Measurements from ENCODE around the gene CACNG3.
"Not testable (repeated sequence)": the region's sequence is repeated elsewhere in the genome, so short reads cannot be mapped to it uniquely, and the experiment has no call there.

CACNG3 gene

DNA sequence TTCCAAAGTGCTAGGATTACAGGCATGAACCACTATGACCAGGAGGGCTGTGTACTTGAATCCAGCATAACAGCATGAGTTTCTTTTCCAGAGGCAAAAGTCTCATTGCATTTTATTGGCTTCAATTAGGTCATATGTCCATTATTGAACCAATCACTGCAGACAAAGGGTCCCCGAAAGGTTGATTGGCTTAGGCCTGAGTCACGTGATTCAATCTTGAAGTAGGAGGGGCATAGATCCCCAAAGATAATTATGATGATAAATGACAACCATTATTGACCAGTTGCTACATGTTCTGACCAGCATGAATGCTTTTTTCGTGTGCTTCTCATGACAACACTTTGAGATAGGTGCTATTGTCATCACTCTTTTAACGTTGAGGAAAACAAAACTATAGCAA is 25.3 kb downstream of the CACNG3 start:
- DNase-seq, result no peak

DNA sequence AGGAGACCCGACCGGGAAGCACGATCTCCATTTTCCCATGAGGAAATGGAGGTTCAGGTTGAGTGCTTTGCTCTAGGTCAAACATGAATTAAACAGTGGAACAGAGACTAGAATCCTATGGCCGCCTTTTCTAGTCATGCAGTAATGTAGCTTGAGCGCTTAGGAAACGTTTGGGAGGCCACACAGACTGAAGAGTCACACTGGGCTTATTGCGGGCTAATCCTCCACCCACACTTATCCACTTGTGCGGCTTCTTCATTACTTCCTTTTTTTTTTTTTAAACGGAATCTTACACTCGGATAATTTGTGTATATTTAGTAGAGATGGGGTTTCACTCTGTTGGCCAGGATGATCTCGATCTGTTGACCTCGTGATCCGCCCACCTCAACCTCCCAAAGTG is 26.0 kb downstream of the CACNG3 start:
- DNase-seq, result no peak

DNA sequence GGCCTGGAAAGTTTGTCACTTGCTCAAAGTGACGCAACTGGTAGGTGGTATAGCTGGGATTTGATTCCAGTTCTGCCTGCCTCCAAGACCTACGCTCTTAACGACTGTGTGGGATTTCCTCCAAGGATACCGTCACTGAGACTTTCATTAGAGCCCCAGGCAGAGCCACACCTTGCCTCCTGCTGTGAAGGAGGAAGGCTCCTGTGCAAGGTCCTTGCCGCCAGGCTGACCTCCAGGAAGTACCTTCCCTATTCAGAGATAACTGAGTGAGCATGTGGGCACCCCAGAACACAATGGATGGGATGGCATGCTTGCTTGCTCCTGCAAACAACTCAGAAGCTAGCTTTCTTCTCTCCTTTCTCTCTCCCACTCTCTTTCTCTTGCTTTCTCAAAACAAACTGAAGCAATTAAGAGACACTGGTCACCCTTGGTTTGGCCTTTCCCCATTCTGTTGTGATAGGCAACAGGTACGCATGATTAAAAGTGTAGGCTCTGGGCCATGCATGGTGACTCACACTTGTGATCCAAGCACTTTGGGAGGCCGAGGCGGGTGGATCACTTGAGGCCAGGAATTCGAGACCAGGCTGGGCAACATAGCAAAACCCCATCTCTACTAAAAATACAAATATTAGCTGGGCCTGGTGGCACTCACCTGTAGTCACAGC is 30.7 kb downstream of the CACNG3 start:
- DNase-seq, result no peak

- DNase-seq, result no peak
These were observed 32.4 kb downstream of the CACNG3 start for GRCh38 chr16:24288516-24288915.

GRCh38 chr16:24289166-24289700 is 33.1 kb downstream of the CACNG3 start:
- no peak for DNase-seq

DNA sequence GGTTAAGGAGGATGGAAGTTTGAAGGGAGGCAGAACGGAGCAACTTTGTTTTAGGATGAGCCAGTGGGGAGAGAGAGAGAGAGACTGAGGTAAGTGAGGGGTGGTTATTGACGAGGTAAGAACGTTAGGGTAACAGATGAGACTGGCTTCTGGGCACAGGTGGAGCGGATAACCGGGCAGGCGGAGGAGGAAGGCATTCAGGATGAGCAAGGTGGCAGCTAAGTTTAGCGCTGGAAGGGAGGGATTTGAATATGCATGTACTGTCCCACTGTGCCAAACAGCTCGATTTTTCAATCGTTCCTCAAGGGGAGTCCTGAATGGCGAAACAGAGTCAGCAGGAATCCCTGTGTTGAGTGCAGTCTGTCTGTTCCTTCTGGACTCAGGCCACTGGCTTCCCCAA is 35.8 kb downstream of the CACNG3 start:
- DNase-seq, result no peak

DNA sequence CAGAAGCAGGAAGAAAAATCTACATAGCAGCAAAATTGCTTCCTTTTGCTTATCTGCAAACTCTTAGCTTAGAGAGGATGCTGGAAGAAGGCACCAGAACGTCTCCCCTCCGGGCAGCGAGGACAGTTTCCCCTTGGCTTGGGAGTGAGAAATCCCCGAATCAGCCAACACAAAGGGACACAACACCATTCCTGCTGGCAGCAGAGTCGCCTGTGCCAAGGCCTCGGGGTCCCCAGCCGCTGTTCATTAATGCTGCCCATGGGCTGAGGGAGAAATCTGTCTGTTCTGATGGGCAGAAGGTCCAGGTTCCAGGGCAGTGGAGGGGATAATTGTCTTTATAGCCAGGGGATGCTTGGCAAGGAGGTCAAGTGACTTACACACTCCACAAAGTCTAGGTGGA is 38.0 kb downstream of the CACNG3 start:
- no peak for DNase-seq

GRCh38 chr16:24297375-24297774 is 41.2 kb downstream of the CACNG3 start:
- no peak for DNase-seq

DNA sequence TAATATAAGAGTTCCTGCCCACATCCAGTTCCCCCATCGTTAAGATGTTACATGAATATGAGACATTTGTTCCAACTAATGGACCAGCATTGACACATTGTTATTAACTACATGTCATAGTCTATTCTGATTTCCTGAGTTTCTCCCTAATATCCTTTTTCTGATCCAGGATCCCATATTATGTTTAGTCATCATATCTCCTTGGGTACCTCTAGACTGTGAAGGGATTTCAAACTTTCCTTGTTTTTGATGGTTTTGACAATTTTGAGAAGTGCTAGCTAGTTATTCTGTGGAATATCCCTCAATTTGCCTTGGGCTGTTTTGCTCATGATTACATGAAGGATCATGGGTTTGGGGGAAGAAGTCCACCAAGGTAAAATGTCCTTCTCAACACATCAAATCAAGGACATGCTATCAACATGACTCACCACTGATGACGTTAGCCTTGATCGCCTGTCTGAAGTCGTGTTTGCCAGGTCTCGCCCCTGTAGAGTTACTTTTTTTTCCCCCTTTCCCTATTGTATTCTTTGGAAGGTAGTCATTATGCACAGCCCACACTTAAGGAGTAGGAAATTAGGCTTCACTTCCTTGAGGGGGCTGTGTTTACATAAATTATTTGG is 42.5 kb downstream of the CACNG3 start:
- no peak for DNase-seq

GRCh38 chr16:24300750-24301149 is 44.6 kb downstream of the CACNG3 start:
- DNase-seq, result not testable (repeated sequence)

DNA sequence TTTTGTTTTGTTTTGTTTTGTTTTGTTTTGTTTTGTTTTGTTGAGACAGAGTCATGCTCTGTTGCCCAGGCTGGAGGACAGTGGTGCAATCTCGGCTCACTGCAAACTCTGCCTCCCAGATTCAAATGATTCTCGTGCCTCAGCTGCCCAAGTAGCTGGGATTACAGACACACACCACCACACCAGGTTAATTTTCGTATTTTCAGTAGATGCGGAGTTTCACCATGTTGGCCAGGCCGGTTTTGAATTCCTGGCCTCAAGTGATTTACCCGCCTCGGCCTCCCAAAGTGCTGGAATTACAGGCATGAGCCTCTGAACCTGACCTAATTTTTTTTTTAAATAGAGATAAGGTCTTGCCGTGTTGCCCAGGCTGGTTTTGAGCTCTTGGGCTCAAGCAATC is 46.5 kb downstream of the CACNG3 start:
- DNase-seq, result no peak

GRCh38 chr16:24308200-24308599 is 52.1 kb downstream of the CACNG3 start:
- no peak for DNase-seq

DNA sequence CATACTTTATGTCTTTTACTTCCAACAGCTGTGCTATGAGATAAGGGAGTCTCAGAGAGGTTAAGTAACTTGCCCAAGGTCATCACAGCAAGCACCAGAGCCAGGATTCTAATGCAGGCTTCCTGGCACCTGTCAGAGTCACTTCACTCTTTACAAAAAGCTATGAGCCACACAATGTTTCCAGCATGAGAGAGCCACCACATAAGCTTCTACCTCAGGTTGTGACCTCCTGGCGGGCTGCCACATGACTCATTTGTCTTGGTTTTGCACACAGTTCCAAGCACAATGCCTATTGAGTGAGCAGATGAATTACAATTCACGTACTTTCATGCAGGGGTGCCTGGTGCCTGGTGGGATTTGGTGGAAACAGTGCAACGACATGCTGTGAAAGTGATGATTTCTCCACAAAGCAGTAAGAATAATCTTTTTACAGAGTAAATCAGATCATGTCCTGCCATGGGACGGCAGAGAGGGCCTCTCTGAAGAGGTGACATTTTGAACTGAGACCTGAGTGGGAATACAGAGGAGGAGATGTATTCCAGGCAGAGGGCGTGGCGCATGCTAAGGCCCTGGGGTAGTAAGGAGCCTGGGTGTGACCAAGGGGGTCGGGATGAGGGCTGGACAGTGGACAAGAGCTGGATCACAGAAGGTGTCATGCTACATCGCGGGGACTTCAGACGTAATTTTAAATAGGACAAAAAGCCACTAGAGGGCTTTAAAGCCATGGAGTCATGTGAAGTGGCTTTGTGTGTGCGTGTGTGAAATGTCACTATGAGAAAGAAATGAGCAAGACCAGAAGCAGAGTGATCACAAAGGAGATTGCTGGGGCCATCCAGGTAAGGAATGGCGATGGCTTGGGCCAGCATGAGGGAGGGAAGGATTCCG is 53.4 kb downstream of the CACNG3 start:
- no peak for DNase-seq

GRCh38 chr16:24315343-24315742 is 59.2 kb downstream of the CACNG3 start:
- DNase-seq, result no peak

DNA sequence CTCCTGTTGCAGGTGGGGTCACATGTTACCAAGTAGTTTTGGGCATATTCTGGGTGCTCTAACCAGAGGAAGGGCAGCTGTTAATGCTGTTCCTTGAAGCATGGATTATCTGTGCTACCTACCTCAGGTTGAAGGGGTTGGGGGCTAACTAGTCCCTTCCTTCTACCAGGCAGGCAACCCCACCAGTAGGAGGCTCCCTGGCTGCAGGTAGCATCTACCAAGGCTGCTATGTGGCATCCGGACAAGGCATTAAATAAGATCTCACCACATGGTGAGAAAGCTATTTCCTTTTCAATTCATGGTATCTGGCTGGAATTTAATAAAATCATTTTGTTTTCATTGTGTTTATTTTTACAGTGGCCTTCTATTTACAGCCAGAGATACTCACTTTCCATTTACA is 62.5 kb downstream of the CACNG3 start:
- no peak for DNase-seq

- no peak for DNase-seq
These were observed 63.1 kb downstream of the CACNG3 start for GRCh38 chr16:24319126-24319814.

DNA sequence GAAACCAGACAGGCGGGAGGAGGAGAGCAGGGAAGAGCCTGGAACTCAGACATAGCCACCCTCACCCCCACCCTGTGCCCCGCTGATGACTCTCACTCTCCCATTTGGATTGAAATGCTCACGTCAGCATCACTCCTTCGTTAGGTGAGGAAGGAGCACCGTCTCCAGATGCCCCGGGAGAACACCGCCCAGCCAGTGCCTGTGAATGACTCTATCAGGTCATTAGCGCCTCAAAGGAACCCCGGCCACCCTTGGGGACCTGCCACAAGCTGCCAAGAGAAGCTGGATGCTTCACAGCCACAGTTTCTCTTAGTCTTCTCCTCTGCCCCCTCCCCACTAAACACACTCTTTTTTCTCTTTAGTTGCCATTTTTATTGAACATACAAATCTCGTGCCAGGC is 66.0 kb downstream of the CACNG3 start:
- DNase-seq, result no peak

- no peak for DNase-seq
These were observed 68.3 kb downstream of the CACNG3 start for GRCh38 chr16:24324421-24324820.

- no peak for DNase-seq
These were observed 72.8 kb downstream of the CACNG3 start for GRCh38 chr16:24328835-24329452.

DNA sequence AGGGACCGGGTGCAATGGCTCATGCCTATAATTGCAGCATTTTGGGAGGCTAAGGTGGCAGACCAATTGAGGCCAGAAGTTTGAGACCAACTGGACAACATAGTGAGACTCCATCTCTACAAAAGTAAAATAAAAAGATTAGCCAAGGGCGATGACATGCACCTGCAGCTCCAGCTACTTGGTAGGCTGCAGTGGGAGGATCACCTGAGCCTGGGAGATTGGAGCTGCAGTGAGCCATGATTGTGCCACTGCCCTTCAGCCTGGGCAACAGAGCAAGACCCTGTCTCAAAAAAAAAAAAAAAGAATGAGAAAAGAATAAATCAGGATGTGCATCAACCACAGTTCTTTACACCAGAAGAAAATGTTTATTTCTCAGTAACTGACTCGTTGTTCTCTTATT is 76.0 kb downstream of the CACNG3 start:
- no peak for DNase-seq

GRCh38 chr16:24332582-24333090 is 76.5 kb downstream of the CACNG3 start:
- no peak for DNase-seq

DNA sequence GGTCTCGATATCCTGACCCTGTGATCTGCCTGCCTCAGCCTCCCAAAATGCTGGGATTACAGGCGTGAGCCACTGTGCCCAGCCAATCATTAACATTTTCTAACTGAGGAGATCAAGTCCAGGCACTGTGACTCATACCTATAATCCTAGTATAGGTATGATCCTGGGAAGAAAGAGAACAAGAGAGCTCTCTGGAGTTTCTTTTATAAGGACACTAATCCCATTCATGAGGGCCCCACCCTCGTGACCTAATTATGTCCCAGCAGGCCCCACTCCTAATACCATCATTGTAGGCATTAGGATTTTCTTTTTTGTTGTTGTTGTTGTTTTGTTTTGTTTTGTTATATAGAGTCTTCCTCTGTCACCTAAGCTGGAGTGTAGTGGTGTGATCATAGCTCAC is 80.4 kb downstream of the CACNG3 start:
- DNase-seq, result no peak
